GM12891 (cell line): ENCODE measurements around the gene PELO.
"Not testable (repeated sequence)": the region's sequence is repeated elsewhere in the genome, so short reads cannot be mapped to it uniquely, and the experiment has no call there.

Experiments
- POLR2A ChIP-seq: IDR thresholded peaks from 2 replicates; pipeline ENCODE4 v1.6.1; 2011; ENCODE audit warnings: low read depth, low read length, control low read depth
- POLR2AphosphoS5 ChIP-seq: IDR thresholded peaks from 2 replicates; pipeline ENCODE4 v1.6.1; 2011; ENCODE audit warnings: low read depth, low read length, control low read depth
- POU2F2 ChIP-seq: IDR thresholded peaks from 2 replicates; pipeline ENCODE4 v1.6.1; 2011; ENCODE audit warnings: low read depth, mild to moderate bottlenecking, control low read depth, low read length, moderate library complexity
- TAF1 ChIP-seq: IDR thresholded peaks from 2 replicates; pipeline ENCODE4 v1.6.1; 2011; ENCODE audit warnings: low read depth, low read length, control low read depth

GRCh38 chr5:52744867-52745458, 42.8 kb upstream of the PELO start:
- TF ChIP-seq POLR2AphosphoS5, POLR2A, TAF1, POU2F2: not testable (repeated sequence)
